Astrocyte of the cerebellum (primary cell): ENCODE data around the gene MON2.

Experiments used
- DNase-seq: peaks from one replicate; pipeline ENCODE4 v3.0.0-alpha.2; 2011; ENCODE audit warnings: low read depth
- H3K4me3 ChIP-seq: 2 replicates; pipeline ENCODE4 v1.5.1; 2011; ENCODE audit warnings: mild to moderate bottlenecking, low read depth, low read length, moderate library complexity
- CTCF ChIP-seq: IDR thresholded peaks from 2 replicates; pipeline ENCODE4 v1.5.1; 2012; ENCODE audit warnings: low read length, low read depth, moderate library complexity, mild to moderate bottlenecking; ENCODE audit errors: missing control alignments
- in situ Hi-C: cut with HindIII; loops from 2 replicates; pipeline ENCODE4 v1.10.0; 2017; ENCODE audit warnings: low sequenced_read_pairs

The MON2 gene

DNA sequence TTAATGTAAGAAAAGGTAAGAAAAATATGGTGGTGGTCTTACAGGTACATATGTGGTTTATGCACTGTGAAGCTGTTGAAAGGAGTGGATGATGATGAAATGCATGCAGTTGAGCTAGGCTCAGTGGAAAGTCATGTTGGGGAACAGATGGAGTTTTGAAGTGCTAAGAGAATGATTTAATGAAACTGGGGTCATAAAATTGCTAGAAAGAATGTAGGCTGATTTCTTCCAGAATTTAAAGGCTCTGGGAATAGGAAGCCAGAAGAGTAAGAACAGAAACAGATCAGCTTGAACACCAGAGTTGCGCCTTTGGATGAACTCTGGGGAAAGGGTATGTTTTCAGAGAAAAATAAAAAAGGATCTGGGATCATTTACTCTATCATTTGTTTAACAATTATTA lies 146.5 kb downstream of the MON2 start:
- TF ChIP-seq CTCF, result no peak
- in situ Hi-C loops, result loop anchor here (25.0 kb wide), 1 partner anchor 449 kb away; no protein-coding TSS in a partner anchor
- H3K4me3 ChIP-seq, result no peak overlapping the region
- no peak for DNase-seq

DNA sequence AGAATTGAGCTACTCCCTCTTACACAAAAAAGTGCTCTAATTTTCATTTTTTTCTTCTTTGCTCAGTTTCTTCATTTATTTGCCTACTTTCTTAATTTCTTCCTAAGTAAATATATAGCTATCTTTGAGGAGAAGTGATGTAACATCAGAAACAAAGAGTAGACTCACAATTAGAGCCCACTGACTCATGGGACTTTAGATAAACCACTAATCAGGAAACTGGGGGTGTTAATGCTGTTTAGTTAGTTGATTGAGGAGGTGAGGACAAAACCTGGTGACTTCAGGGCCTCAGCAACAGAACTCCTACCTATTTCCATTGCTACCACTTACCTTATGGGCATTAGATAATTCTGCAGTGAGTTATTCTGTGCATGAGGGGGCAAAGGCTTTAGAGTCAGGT lies 151.7 kb downstream of the MON2 start:
- no peak for TF ChIP-seq CTCF
- no peak for DNase-seq
- in situ Hi-C loops, result loop anchor here (25.0 kb wide), 1 partner anchor 444 kb away; no protein-coding TSS in a partner anchor
- no peak overlapping the region for H3K4me3 ChIP-seq

DNA sequence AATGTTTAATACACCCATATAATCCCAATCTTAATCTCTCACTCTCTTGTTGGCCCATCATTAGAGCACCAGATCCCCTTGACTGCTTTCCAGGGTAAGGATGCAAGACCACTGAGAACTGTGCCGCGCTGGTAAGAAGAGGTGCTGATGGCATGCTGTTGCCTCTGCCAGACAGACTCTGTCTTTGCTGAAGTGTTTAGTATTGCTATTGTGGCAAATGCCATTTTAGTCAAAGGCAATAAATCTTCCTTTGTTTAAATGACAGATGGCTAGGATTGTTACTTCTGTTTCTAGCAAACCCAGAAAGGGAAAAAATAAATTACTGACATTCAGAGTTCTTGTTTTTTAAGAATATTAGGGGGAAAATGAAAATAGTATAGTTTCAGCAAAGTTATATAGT lies 152.3 kb downstream of the MON2 start:
- TF ChIP-seq CTCF, result no peak
- H3K4me3 ChIP-seq, result no peak overlapping the region
- in situ Hi-C loops, result loop anchor here (25.0 kb wide), 1 partner anchor 443 kb away; no protein-coding TSS in a partner anchor
- no peak for DNase-seq

DNA sequence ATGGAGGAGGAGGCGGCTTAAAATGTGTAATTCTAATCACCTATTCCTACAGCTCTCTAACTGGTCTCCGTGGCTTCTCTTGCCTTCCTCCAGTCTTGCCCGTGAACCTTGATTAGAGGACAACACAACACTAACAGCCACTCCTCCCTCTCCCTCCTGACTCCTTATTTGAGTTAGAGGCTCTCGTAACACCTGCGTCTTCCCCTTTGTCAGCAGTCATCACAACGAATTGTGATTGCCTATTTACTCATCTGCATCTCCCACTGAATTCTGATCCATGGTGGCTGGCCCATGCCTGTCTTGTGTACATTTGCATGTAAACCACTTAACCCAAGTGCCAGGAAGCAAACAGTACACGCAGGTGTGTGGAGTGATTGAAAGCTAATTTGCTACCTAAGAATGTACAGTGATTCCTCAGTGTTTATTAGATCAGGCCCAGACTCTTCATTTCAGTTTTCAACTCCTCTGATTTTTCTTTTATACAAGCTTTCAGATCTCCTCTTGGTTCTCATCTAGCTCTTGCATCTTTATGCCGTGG lies 154.5 kb downstream of the MON2 start:
- no peak for DNase-seq
- in situ Hi-C loops, result loop anchor here (25.0 kb wide), 1 partner anchor 441 kb away; no protein-coding TSS in a partner anchor
- no peak overlapping the region for H3K4me3 ChIP-seq
- no peak for TF ChIP-seq CTCF

- no peak for DNase-seq
- in situ Hi-C loops, result loop anchor here (25.0 kb wide), 1 partner anchor 440 kb away; no protein-coding TSS in a partner anchor
- no peak for TF ChIP-seq CTCF
- no peak overlapping the region for H3K4me3 ChIP-seq
Observed at GRCh38 chr12:62622177-62622576, 155.6 kb downstream of the MON2 start.

DNA sequence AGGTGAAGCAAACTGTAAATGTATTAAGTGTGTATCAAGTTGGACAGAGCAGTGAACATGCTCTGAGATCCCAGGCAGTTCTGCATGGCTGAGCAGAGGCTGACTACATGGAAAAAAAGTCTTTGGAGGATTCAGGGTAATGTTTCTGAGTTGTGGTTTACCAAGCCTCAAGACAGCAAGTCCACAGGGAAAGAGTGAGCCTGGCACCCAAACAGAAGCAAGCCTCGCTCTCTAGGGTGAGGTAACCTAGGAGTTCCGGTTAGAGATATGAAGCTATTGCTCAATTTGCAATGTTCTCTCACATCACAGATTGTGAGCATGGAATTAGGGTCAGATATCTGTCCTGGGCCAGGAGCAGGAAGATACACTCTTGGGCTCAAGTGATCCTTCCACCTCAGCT lies 158.6 kb downstream of the MON2 start:
- peak; percentile 42 for DNase-seq
- in situ Hi-C loops, result no loop called here

More for the DNA sequence above, 158.6 kb downstream of the MON2 start:
- no peak for TF ChIP-seq CTCF
- H3K4me3 ChIP-seq, result no peak overlapping the region
